AML-193 (cell line): ENCODE results near the gene GPR3.
A peak's percentile ranks its signal among the peaks of the same experiment; 100 is the strongest.
"Not testable (repeated sequence)": the region's sequence is repeated elsewhere in the genome, so short reads cannot be mapped to it uniquely, and the experiment has no call there.

Source experiments
- DNase-seq, 2 experiments: peaks; one replicate each; lab custom pipeline; 2025; lab: John Stamatoyannopoulos, UW

GPR3 gene

GRCh38 chr1:27380224-27380623 lies 12.2 kb upstream of the GPR3 start:
- no peak for DNase-seq

- DNase-seq, result no peak
Observed at GRCh38 chr1:27380766-27381733, 11.4 kb upstream of the GPR3 start.

GRCh38 chr1:27381969-27382762 lies 10.3 kb upstream of the GPR3 start:
- no peak for DNase-seq

- DNase-seq, result no peak
Observed at GRCh38 chr1:27383039-27383605, 9.3 kb upstream of the GPR3 start, which contains the start of gene CD164L2. CD164L2 (minus strand) TSS chr1:27383333; CDS start chr1:27383239, 94 bp downstream.

GRCh38 chr1:27383661-27384060 lies 8.8 kb upstream of the GPR3 start:
- DNase-seq, result no peak

- not testable (repeated sequence) for DNase-seq
Observed at GRCh38 chr1:27384797-27385196, 7.6 kb upstream of the GPR3 start.

GRCh38 chr1:27388337-27389005 lies 4.0 kb upstream of the GPR3 start:
- peak; percentile 32 to 38 for DNase-seq

- DNase-seq, result no peak
Observed at GRCh38 chr1:27391511-27392095, 819 bp upstream of the GPR3 start.

- DNase-seq, result no peak
Observed at GRCh38 chr1:27392778-27393635, 585 bp downstream of the GPR3 start.

- DNase-seq, result no peak
Observed at GRCh38 chr1:27393641-27394281, 1.3 kb downstream of the GPR3 start.

GRCh38 chr1:27394282-27394658 lies 1.8 kb downstream of the GPR3 start:
- DNase-seq, result no peak

- DNase-seq, result no peak
Observed at GRCh38 chr1:27394925-27395324, 2.5 kb downstream of the GPR3 start.

- DNase-seq, result peak; percentile 62 to 85
Observed at GRCh38 chr1:27395441-27396195, 3.2 kb downstream of the GPR3 start.

- no peak for DNase-seq
Observed at GRCh38 chr1:27397110-27397509, 4.7 kb downstream of the GPR3 start.

GRCh38 chr1:27397749-27398148 lies 5.3 kb downstream of the GPR3 start:
- DNase-seq, result no peak

- no peak for DNase-seq
Observed at GRCh38 chr1:27398405-27399149, 6.2 kb downstream of the GPR3 start.

- DNase-seq, result no peak
Observed at GRCh38 chr1:27399251-27400025, 7.0 kb downstream of the GPR3 start.
